Measurements from ENCODE around the gene UMODL1.
"Not testable (repeated sequence)": the region's sequence is repeated elsewhere in the genome, so short reads cannot be mapped to it uniquely, and the experiment has no call there.

UMODL1 gene

DNA sequence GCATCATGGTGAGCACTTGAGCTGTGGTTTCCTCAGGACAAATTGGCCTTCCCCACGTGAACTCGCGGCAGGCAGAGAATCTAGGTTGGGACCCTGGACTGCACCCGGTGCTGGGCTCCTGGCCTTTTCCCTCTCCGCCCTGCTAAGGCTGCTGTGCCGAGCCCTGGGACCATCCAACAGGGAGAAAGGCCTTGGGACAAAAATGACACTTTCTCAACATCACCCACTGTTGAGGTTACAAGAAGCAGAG lies 9.2 kb upstream of the UMODL1 start:
- DNase-seq: no peak

DNA sequence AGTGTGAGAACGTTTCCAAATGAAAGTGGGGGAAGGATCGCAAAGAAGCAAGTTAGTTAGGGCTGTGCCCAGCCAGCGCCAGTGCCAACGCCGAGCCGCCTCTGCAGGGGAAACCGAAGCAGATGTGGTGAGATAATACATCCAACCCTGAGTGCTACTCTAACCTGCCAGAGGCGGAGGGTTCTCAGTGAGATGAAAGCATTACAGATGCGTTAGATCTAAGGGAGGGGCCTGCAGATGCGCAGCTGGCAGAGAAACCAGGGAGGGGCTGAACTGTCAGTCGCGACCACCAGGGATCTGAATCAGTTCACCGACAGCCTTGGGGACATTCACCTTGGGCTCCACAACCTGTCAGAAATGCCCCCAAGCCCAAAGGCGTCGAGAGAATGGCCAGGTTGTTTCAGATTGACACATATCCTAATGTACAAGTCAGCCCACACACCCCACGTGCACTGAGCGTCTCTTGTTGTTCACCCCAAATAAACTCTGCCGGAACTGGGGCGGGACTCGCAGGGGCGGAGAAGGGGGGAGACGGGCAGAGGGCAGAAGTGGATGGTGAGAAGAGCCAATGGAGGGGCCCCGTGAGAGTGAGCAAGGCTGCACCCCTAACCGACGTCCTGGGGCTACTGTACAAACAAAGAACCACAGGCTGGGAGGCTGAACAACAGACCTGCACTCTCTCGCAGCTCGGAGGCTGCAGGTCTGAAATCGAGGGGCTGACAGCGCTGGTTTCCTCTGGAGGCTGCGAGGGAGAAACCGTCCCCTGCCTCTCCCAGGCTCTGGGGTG lies 8.7 kb upstream of the UMODL1 start:
- no peak for DNase-seq

DNA sequence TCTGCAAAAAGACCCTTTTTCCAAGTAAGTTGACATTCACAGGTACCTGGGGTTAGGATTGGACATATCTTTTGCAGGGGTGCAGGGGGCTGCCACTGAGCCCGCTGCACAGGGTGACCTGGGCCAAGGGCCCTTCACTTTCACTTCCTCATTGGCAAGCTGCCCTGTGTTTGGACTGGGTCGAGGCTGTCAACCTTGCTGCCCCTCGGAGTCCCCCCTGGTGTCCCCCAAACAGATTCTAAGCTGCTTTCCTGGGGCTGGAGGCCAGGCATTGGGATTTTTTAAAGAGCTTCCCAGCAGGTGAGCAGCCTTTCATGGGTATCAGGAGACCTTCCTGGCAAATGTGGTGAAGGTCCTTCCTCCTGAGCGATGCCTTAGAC lies 7.9 kb upstream of the UMODL1 start:
- DNase-seq: peak; percentile 37

- no peak for DNase-seq
These were observed 7.3 kb upstream of the UMODL1 start for GRCh38 chr21:42063571-42064521.

GRCh38 chr21:42066521-42066920 lies 4.6 kb upstream of the UMODL1 start:
- no peak for DNase-seq

DNA sequence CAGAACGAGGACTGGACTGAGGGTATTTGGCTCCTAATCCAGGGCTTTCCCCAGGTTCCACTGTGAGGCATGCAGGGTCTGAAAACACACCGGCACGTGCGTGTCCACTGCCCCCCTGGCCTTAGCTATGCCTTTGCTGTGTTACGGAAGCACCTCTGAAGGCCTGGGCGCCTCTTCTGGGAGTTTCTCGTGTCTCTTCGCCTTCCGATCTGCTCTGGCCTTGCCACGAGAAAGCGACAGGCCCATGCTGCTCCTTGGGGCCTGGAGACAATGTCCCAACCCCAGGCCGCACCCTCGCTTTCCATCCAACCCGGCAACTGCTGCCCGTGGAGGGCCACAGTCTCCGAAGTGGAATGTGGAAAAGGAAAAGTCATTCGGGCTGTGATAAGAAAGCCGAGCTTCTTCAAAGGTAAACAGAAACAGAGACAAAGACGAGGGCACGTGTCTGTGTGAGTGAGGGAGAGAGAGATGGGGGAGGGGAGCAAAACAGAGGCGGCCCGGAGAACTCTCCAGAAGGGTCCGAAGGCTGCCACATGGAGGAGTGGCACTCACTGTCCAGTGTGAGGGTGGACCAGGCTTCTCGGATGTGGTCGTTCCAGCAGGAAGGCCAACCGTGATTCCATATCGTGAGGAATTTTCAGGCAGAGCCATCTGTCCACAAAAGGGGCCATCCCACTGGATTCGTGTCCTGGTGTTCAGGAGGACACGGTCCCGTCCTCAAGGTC lies 3.4 kb upstream of the UMODL1 start:
- no peak for DNase-seq

- DNase-seq: no peak
These were observed 2.9 kb upstream of the UMODL1 start for GRCh38 chr21:42068256-42068545.

DNA sequence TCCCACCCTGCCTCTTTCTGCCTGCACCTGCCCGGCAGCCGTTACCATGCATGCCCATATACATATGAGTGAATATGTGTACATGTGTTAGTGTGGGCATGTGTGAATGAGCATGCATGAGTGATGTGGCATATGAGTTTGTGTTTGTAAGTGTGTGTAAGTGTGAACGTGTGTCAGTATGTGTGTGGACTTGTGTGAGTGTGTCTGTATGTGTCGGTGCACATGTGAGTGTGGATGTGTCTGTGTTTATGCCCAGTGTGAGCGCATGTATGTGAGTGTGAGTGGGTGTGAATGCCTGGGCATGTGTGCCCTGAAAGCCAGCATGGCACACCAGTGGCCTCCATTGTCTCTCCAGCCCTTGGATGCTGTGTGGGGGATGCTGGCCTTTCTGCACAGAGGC lies 2.5 kb upstream of the UMODL1 start:
- no peak for DNase-seq

GRCh38 chr21:42069327-42069726 lies 1.8 kb upstream of the UMODL1 start:
- no peak for DNase-seq

GRCh38 chr21:42069843-42070242 lies 1.3 kb upstream of the UMODL1 start:
- DNase-seq: no peak

- no peak for DNase-seq
These were observed 2.3 kb downstream of the UMODL1 start for GRCh38 chr21:42073145-42074099.

DNA sequence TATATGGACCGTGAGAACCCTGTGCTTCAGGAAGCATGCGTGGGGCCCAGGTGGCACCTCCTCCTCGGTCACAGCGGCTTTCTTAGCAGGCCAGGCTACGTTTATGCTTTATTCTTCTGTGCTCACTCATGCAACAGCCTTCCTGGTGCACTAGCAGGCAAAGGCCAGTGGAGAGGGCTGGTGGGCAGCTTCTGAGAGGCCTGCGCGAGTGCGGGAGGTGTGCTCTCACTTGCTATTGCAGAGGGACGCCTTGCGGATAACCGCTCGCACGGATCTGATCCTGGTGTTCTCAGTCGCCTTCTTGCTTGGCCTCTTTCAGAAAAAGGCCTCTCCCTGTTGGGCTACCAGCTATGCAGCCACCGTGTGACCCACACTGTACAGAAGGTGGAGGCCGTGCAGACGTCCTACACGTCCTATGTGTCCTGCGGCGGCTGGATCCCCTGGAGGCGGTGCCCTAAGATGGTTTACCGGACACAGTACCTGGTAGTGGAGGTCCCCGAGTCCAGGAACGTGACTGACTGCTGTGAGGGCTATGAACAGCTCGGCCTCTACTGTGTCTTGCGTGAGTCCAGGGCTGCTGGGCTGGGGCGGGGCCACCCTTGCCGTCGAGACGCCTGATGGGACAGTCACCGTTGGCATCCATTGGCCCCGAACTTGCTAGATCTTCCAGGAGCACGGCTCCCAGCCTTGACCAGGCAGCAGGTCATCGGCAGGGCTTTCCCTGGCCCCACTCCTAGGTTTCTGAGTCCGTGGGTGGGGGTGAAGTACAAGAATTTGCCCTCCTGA lies 4.8 kb downstream of the UMODL1 start:
- no peak for DNase-seq

DNA sequence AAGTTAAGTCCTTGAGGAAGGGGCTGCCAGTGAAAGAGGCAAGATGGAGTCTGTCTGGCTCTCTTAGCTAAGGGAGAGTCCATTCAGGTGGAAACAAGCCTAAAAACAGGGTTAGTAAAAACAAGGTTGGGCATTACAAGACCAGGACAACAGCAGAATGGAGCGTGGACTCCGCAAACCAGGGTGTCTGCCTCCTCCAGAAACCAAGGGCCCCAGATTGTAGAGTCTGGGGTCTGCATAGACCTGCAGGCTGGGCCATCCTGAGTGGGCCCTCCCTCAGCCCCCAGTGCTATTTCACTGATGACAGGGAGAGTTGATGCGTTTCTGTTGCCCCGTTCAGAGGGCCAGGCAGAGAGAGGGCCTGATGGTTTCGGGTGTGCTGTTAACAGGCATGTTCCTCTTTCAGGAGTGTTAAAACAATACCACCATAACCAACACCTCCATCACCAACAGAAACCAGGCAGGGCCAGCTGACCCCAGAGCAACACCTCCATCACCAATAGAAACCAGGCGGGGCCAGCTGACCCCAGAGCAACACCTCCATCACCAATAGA lies 6.6 kb downstream of the UMODL1 start:
- DNase-seq: not testable (repeated sequence)

DNA sequence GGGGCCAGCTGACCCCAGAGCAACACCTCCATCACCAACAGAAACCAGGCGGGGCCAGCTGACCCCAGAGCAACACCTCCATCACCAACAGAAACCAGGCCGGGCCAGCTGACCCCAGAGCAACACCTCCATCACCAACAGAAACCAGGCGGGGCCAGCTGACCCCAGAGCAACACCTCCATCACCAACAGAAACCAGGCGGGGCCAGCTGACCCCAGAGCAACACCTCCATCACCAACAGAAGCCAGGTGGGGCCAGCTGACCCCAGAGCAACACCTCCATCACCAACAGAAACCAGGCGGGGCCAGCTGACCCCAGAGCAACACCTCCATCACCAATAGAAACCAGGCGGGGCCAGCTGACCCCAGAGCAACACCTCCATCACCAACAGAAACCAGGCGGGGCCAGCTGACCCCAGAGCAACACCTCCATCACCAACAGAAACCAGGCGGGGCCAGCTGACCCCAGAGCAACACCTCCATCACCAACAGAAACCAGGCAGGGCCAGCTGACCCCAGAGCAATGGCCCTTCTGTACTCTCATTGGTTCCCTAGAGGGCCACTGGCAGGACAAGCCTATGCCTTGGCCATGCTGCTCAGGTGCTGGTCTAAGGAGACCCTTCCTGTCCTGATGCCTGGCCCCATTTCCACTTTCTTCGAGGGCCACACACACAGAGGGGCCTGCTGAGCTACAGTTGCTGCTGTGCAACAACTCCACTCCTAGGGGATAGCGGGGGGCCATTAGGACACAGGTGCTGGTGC lies 7.3 kb downstream of the UMODL1 start:
- not testable (repeated sequence) for DNase-seq

GRCh38 chr21:42079008-42079938 lies 8.2 kb downstream of the UMODL1 start:
- DNase-seq: no peak

GRCh38 chr21:42079939-42080787 lies 9.0 kb downstream of the UMODL1 start:
- DNase-seq: no peak

- no peak for DNase-seq
These were observed 9.6 kb downstream of the UMODL1 start for GRCh38 chr21:42080788-42081083.

- no peak for DNase-seq
These were observed 10.0 kb downstream of the UMODL1 start for GRCh38 chr21:42081138-42081537.

- DNase-seq: no peak
These were observed 10.8 kb downstream of the UMODL1 start for GRCh38 chr21:42081931-42082381.
